ENCODE results near the gene MST1.

The MST1 gene

DNA sequence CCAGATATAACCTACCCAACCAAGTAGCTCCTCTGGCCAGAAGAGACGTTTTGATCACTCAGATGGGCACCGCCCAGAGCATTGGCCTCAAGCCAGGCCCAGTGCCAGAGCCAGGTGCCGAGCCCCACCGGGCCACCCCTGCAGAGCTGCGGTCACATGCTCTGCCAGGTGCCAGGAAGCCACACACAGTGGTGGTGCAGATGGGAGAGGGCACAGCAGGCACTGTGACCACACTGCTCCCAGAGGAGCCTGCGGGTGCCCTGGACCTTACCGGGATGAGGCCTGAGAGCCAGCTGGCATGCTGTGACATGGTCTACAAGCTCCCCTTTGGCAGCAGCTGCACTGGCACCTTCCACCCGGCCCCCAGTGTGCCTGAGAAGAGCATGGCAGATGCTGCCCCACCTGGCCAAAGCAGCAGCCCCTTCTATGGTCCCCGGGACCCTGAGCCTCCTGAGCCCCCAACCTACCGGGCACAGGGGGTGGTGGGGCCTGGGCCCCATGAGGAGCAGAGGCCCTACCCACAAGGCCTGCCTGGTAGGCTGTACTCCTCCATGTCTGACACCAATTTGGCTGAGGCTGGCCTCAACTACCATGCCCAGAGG is 34.2 kb downstream of the MST1 start:
- DNase-seq, result no peak

DNA sequence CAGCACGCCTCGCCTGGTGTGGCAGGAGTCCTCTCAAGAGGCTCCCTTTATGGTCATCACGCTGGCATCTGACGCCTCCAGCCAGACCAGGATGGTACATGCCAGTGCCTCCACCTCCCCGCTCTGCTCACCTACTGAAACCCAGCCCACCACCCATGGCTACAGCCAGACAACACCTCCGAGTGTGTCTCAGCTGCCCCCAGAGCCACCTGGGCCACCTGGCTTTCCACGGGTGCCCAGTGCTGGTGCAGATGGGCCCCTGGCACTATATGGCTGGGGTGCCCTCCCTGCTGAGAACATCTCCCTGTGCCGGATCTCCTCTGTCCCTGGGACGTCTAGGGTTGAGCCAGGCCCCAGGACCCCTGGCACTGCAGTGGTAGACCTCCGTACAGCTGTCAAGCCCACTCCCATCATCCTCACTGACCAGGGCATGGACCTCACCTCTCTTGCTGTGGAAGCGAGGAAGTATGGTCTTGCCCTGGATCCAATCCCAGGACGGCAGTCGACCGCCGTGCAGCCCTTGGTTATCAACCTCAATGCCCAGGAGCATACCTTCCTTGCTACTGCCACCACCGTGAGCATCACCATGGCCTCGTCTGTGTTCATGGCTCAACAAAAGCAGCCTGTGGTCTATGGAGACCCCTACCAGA is 35.0 kb downstream of the MST1 start:
- no peak for DNase-seq

DNA sequence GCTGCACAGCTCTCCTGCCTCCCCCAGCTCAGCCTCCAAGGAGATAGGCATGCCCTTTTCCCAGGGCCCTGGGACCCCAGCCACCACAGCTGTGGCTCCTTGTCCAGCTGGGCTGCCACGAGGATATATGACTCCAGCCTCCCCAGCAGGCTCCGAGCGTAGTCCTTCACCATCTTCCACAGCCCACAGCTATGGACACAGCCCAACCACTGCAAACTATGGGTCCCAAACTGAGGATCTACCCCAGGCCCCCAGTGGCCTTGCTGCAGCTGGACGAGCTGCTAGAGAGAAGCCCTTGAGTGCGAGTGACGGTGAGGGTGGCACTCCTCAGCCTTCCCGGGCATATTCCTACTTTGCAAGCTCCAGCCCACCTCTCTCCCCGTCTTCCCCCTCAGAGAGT is 35.7 kb downstream of the MST1 start:
- DNase-seq, result no peak

DNA sequence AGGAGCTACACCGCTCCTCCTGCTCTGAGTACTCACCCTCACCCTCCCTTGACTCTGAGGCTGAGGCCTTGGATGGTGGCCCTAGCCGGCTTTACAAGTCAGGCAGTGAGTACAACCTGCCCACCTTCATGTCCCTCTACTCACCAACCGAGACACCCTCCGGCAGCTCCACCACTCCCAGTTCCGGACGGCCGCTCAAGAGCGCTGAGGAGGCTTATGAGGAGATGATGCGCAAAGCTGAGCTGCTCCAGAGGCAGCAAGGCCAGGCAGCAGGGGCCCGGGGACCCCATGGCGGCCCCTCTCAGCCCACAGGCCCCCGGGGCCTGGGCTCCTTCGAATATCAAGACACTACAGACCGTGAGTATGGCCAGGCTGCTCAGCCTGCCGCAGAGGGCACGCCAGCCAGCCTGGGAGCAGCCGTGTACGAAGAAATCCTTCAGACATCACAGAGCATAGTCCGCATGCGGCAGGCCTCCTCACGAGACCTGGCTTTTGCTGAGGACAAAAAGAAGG is 36.3 kb downstream of the MST1 start:
- DNase-seq, result no peak

DNA sequence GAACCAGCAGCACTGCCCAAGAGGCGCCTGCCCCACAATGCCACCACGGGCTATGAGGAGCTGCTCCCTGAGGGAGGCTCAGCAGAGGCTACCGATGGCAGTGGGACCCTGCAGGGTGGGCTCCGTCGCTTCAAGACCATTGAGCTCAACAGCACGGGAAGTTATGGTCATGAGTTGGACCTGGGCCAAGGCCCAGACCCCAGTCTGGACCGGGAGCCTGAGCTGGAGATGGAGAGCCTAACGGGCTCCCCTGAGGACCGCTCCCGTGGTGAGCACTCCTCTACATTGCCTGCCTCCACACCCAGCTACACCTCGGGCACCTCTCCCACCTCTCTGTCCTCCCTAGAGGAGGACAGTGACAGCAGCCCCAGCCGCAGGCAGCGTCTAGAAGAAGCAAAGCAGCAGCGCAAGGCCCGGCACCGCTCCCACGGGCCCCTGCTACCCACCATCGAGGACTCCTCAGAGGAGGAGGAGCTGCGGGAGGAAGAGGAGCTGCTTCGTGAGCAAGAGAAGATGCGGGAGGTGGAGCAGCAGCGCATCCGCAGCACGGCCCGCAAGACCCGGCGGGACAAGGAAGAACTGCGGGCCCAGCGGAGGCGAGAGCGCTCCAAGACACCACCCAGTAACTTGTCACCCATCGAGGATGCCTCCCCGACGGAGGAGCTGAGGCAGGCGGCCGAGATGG is 36.9 kb downstream of the MST1 start:
- DNase-seq, result no peak

DNA sequence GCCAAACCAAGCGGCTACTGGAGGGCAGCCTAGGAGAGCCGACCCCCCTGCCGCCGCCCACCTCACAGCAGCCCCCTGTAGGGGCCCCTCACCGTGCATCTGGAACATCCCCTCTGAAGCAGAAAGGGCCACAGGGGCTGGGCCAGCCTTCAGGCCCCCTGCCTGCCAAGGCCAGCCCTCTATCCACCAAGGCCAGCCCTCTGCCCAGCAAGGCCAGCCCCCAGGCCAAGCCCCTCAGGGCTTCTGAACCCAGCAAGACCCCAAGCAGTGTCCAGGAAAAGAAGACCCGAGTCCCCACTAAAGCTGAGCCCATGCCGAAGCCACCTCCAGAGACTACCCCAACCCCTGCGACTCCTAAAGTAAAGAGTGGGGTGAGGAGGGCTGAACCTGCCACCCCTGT is 38.6 kb downstream of the MST1 start:
- no peak for DNase-seq

DNA sequence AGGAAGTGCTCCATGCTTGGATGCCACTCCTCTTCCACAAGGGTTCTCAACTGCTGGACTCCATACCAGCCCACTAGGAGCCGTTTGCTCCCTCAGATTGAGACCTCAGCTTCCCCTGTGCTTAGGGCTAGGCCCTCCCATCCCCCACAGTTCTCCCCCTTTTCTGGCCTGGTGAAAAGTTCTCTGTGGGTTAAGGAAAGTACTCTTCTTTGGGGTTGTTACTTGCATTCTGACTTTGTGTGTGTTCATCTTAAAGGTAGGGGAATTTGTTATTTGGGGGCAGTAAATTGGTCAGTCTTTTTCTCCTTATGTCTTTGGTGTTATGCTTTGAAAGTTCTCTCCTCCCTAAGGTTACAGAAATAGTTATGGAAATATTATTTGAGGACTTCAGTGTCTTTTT is 39.1 kb downstream of the MST1 start:
- no peak for DNase-seq

DNA sequence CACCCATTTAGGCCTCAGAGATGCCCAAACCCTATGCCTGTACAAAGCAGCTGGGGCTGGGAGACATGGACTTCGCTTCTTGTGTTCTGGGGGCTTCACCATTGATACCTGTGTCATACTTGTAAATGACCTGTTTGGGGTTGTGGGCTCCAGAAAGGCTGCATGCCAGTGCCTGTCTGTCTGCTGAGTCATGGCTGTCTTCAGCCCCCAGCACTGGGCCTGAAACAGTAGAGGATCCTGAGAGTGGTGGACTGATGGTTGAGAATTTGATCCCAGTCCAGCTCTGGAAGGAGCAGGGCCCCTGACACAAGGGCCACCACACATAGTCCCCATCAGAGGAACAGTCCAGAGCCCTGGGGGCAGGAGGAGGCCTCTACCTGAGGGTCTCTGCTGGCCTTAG is 39.7 kb downstream of the MST1 start:
- no peak for DNase-seq

DNA sequence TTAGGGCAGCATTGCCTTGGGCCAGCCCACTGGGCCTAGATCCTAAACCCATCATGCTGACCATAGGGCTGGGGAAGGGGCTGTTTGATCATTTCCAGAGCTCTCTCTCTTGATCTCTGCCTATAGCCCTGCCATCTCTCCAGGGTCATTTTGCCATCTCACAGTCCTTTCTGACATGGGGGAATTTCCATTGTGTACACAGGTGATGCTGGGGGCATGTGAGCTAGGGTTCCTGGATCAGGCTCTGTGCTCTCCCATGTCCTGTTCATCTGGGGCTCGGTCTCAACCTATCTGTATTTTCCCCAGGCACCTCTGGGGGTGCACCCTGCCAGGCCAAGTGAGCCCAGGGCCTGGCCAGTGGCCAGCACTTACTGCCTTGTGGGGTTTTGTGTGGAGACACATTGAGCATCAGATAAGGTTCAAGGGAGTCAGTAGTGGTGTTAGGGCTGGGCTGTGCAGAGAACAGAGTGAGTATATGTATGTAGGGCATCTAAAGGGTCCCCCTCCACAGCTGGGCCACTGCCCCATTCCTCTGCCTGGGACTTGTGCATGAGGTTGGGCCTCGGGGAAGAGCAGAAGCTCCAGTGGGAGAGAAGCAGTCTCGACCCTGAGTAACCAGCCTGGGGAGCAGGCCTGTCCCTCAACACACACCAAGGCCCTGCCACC is 40.8 kb downstream of the MST1 start:
- DNase-seq, result no peak

DNA sequence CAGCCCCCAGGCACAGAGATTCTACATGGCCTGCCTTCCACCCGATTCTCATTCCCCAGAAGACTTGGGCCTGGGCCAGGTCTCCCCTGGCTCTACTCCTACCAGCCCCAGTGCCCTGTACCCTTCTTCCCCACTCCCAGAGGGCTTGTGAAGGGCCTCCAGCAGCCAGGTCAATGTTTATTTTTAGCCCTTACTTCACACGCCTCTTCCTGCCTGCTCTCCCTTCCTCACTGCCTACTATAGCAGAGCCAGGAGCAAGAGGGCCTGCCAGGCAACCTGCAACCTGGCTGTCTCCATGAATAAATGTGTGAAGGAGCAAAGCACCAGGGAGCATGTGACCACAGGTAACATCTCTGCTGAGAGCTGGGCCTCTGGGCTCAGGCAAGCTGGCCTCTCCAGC is 41.5 kb downstream of the MST1 start:
- DNase-seq, result no peak

DNA sequence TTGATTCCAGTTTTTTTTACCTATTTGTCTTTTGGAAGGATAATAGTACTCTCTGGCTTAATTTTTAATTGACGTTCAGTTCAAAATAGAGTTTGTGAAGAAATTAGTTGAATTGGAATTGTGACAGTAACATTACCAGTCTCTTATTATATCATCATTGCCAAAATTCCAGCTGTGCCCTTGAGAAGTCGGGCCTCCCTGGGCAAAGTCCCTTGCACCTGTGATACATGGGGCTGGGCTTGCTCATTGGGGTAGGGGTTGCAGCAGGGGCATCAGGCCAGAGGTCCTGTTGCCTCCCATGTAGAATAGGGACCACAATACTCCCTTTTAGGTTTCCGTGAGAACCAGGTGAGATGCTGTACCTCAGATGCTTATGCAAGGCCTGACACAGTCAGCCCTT is 43.0 kb downstream of the MST1 start:
- DNase-seq, result no peak

DNA sequence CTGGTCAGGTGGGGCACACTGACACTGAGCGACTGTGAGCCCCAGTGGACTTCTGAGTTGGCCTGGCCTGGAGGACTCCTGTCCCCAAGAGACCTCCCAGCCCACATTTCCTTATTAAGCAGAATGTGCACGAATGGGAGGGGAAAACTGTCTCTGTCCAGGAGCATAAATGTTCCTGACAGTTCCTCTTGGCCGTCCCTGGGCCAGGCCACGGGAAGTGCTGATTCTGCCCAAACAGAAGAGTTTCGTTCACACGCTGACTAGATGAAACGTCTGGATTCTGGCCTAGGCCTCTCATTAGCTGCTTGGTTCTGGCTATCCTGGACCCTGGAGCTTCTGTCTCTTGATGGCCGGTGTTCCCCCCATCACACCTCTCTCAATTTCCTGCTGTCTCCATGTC is 44.6 kb downstream of the MST1 start:
- DNase-seq, result no peak

DNA sequence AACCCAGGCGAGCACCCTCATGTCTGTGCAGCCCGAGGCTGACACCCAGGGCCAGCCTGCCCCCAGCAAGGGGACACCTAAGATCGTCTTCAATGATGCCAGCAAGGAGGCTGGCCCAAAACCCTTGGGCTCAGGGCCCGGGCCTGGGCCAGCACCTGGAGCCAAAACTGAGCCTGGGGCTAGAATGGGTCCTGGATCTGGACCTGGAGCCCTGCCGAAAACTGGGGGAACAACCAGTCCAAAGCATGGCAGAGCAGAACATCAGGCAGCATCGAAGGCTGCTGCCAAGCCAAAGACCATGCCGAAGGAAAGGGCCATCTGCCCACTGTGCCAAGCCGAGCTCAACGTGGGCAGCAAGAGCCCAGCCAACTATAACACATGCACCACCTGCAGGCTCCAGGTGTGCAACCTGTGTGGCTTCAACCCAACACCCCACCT is 46.5 kb downstream of the MST1 start:
- DNase-seq, result no peak

DNA sequence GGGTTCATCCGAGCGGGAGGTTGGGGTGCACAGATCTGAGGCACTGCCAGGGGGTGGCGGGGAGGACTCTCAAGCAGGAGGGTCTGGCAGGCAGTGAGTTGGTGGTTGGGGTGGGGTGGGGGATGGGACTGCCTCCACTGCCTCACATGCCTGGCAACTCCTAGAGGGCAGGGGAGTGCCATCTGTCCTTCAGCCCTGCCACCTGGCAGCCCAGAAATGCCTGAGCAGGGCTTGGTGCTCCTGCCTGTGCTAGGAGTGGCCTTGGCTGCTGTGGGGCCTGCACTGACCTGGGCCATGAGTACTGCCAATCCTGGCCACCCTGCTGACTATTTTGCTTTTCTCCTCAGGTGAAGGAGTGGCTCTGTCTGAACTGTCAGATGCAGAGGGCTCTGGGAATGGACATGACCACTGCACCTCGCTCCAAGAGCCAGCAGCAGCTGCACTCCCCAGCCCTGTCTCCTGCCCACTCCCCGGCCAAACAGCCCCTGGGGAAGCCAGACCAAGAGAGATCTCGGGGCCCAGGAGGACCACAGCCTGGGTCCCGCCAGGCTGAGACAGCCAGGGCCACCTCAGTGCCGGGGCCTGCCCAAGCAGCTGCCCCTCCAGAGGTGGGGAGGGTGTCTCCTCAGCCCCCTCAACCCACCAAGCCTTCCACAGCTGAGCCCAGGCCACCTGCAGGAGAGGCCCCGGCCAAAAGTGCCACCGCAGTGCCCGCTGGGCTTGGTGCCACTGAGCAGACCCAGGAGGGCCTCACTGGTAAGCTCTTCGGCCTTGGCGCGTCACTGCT is 47.2 kb downstream of the MST1 start:
- no peak for DNase-seq

DNA sequence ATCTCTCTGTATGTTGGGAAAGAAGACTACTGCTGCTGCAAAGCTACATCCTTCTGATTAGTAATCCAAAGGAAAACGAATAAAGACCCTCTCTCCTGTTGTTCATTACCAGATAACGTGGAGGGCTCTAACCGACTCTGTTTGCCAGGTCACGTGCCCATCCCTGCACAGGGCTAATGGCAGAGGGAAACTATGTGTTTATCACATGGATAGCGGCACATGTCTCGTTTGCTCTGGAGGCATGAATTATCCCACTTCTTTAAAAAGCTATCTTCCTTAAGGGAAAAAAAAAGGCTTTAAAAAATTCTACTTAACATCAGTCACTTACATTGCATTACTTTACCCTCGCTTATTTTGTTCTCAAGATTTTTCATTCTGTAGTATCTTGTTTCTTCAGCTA is 48.0 kb downstream of the MST1 start:
- no peak for DNase-seq

DNA sequence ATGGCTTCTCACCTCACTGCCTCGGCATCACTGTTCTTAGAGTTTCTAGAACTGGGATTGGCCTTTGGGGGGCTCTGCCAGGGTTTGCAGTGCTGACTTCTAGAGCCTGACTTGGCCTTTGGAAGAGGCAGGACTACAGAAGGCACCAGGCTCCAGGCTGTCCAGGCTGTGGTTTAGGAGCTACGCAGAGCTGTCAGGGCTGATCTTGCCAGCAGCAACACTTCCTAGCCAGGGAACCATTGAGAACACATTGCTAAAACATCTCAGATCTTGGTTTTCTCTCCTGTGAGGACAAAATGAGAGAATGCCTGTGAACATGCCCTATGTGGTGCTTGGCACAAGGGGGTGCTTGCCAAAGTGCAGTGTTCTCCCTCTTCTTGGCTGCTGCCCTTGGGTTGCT is 49.7 kb downstream of the MST1 start:
- no peak for DNase-seq

DNA sequence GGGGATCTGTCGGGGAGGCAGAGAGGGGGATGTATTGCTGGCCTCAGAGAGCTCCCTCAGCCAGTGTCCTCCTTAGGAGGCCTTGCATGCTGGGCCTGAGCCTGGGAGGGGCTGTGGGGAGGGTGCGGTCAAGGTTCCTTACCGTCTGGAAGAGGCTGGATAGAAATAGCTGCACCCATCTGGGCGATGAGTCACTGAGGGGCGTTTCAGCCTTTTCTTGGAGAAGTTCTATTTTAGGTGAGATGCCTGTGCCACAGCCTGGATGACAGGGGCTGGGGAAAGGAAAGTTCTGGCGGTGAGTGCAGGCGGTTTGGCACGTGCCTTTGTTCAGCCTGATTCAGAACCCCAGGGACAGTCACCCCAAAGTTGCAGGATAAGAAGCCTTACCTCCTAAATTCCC is 50.8 kb downstream of the MST1 start:
- DNase-seq, result no peak

DNA sequence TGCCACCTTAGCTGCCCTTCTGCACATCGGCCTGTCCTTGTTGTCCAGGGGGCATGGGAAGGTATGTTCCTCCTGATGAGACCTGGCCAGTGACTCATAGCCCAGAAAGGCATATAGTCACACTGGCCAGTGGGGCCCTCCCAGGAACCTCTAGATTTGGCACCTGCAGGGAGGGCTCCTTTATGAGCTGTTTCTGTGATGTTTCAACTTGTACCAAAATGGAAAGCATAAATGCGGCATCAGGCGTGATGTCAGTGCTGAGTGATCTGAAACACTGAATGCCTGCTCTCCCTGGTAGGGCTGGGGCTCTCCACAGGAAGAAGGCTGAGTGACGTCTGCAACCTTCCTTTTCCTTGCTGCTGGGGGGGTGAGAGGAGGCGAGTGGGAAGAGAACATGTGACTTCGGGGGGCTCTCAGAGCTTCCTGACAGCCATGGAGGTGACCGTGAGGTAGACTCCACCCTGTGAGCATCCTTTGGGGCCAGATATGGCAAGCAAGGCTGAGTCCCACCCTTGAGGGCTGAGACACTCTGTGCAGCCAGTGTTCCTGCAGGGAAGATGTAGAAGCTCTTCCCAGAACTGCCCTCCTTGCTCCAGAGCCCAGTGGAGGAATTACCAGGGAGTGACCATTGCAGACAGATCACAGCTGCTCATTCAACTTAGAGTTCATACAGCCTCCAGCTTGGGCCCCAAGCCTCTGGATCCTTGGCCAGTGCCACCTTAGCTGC is 52.2 kb downstream of the MST1 start:
- no peak for DNase-seq

DNA sequence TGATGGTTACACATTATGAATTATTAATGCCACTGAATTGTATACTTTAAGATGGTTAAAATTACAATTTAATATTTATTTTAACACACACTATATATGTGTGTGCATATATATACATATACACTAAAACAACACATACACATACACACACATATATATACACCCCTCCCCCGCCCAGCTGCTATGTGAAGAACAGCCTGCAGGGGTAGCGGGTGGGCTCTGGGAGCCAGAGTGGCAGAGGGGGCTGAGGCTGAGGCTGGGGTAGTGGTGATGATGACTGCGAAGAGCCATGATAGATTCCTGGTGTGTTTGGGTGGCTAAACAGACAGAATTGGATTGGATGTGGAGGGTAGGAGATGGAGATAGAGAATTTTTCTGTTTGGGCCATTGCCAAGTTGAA is 54.5 kb downstream of the MST1 start:
- DNase-seq, result no peak

Measured in activated naive CD4-positive, alpha-beta T cell (primary cell).